ENCODE data around the gene CAMK4. TPM values are rescaled to one million over a fixed set of nuclear protein-coding genes. Genes with fewer than 3 reads are reported as not detected.

Gene CAMK4
- total and polyA plus RNA-seq, 2 of the 8 experiments (the other 6 are each of a cell fraction or from before 2014, with no cell fraction given), result 1.8 to 8.3 TPM

- Histone ChIP-seq H4K20me1 (replicated peaks in 1 of 2; ENCODE audit: control insufficient read depth in 1 of 2, insufficient read depth in 2 of 2, low read length in 2 of 2) (no peaks in the 10 kb centered on the region), H3K14ac (ENCODE audit: insufficient read length) (no peak overlapping the region), H3K4me1 (replicated peaks in 1 of 4; ENCODE audit: control insufficient read depth in 3 of 4, insufficient read depth in 4 of 4, low read length in 3 of 4) (no peaks in the 10 kb centered on the region), H2BK15ac (ENCODE audit: low read length) (no peak overlapping the region), H3K27me3 (replicated peaks in 1 of 4; ENCODE audit: control insufficient read depth in 3 of 4, extremely low read depth in 1 of 4, insufficient read depth in 3 of 4, low read length in 3 of 4) (no peaks in the 10 kb centered on the region), H2AK5ac (ENCODE audit: low read depth, low read length) (no peak overlapping the region), H4K8ac (ENCODE audit: extremely low read depth, insufficient read depth, low read length) (no peak overlapping the region), H3K9ac (replicated peaks in 1 of 4; ENCODE audit: extremely low read depth in 1 of 4, low read depth in 3 of 4, low read length in 3 of 4) (no peak overlapping the region), H3K4ac (replicated peaks; ENCODE audit: insufficient read length, low read depth, low read length) (no peak overlapping the region), H4K91ac (replicated peaks; ENCODE audit: insufficient read length, low read length) (no peak overlapping the region), H2BK120ac (replicated peaks; ENCODE audit: low read depth, low read length) (no peak overlapping the region), H3K27ac (ENCODE audit: low read depth, low read length) (no peak overlapping the region), H3K18ac (ENCODE audit: extremely low read depth, low read length) (no peak overlapping the region), H3K79me2 (ENCODE audit: control insufficient read depth in 1 of 2, insufficient read depth in 2 of 2, low read length in 2 of 2) (no peaks in the 10 kb centered on the region), H2BK20ac (ENCODE audit: low read length) (no peak overlapping the region), H3K56ac (replicated peaks; ENCODE audit: insufficient read length, low read depth, low read length) (no peak overlapping the region), H4K5ac (ENCODE audit: insufficient read length, low read depth, low read length) (no peak overlapping the region), H3K4me3 (ENCODE audit: extremely low read depth in 1 of 4, insufficient read depth in 2 of 4, low read depth in 3 of 4, low read length in 4 of 4) (no peak overlapping the region), H3K23ac (ENCODE audit: insufficient read length) (no peak overlapping the region), H3K9me3 (ENCODE audit: insufficient read depth in 2 of 2, low read depth in 1 of 2, low read length in 1 of 2) (no peaks in the 10 kb centered on the region), H2BK12ac (ENCODE audit: low read depth, low read length) (no peak overlapping the region), H3K36me3 (ENCODE audit: control insufficient read depth in 2 of 4, insufficient read depth in 4 of 4, low read length in 3 of 4) (no peaks in the 10 kb centered on the region), H3K4me2 (ENCODE audit: insufficient read depth in 1 of 2, low read depth in 2 of 2, low read length in 2 of 2) (no peak overlapping the region), H3K23me2 (ENCODE audit: low read depth, low read length) (no peaks in the 10 kb centered on the region), H2BK5ac (ENCODE audit: low read depth, low read length) (no peak overlapping the region), H3K79me1 (ENCODE audit: low read depth, low read length) (no peaks in the 10 kb centered on the region), H2AFZ (ENCODE audit: low read length) (no peak overlapping the region)
- CTCF ChIA-PET (ENCODE audit: partially characterized antibody), result no interaction called here
- WGBS, 2 experiments (ENCODE audit: extremely low coverage in 1 of 2, insufficient coverage in 1 of 2, insufficient read length in 1 of 2, insufficient replicate concordance in 2 of 2, low coverage in 1 of 2, low lambda C conversion rate in 2 of 2, missing lambda C conversion rate in 1 of 2), result 91% methylated on average over 6 of the region's 6 CpGs; no CpG with 5 or more reads in 1 of the 2 experiments
- TF ChIP-seq SIN3A (conservative IDR thresholded peaks at IDR 0.05 in 1 of 2, IDR thresholded peaks at IDR 0.05 in 1 of 2; ENCODE audit: low read depth in 1 of 2, low read length in 2 of 2) (no peak), CEBPB (IDR thresholded peaks at IDR 0.05; ENCODE audit: low read depth, low read length) (no peak), JUND (IDR thresholded peaks at IDR 0.05; ENCODE audit: low read length) (no peak), TAF1 (IDR thresholded peaks at IDR 0.05; ENCODE audit: low read depth, low read length) (no peak), SAP30 (IDR thresholded peaks at IDR 0.05; ENCODE audit: insufficient read depth, insufficient replicate concordance, low read length) (no peak), FOSL1 (IDR thresholded peaks at IDR 0.05; ENCODE audit: insufficient read depth, low read depth, low read length) (no peak), SRF (IDR thresholded peaks at IDR 0.05; ENCODE audit: low read depth, low read length) (no peak), HDAC2 (IDR thresholded peaks at IDR 0.05; ENCODE audit: borderline replicate concordance in 1 of 2, low read depth in 2 of 2, low read length in 2 of 2) (no peak), ASH2L (IDR thresholded peaks at IDR 0.05; ENCODE audit: low read length) (no peak), POLR2AphosphoS5 (IDR thresholded peaks at IDR 0.05; ENCODE audit: low read depth, low read length) (no peak), TCF12 (IDR thresholded peaks at IDR 0.05; ENCODE audit: low read depth, low read length) (no peak), TBP (IDR thresholded peaks at IDR 0.05; ENCODE audit: low read depth, low read length) (no peak), SIRT6 (IDR thresholded peaks at IDR 0.05; ENCODE audit: low read length) (no peak), POLR2A (IDR thresholded peaks at IDR 0.05; ENCODE audit: control extremely low read depth in 1 of 2, low read depth in 2 of 2, low read length in 2 of 2) (no peak), NRF1 (IDR thresholded peaks at IDR 0.05; ENCODE audit: low read depth, low read length) (no peak)
- FAIRE-seq, result no peak
- POLR2A ChIA-PET (ENCODE audit: partially characterized antibody), result no interaction called here
- DNase-seq (ENCODE audit: low read depth in 1 of 2, low spot score in 2 of 2), result no peak
Observed at GRCh38 chr5:111383288-111383970, 159.2 kb downstream of the CAMK4 start.

Measured in H1 (cell line).